ENCODE measurements around the gene PRM3.

PRM3 gene

DNA sequence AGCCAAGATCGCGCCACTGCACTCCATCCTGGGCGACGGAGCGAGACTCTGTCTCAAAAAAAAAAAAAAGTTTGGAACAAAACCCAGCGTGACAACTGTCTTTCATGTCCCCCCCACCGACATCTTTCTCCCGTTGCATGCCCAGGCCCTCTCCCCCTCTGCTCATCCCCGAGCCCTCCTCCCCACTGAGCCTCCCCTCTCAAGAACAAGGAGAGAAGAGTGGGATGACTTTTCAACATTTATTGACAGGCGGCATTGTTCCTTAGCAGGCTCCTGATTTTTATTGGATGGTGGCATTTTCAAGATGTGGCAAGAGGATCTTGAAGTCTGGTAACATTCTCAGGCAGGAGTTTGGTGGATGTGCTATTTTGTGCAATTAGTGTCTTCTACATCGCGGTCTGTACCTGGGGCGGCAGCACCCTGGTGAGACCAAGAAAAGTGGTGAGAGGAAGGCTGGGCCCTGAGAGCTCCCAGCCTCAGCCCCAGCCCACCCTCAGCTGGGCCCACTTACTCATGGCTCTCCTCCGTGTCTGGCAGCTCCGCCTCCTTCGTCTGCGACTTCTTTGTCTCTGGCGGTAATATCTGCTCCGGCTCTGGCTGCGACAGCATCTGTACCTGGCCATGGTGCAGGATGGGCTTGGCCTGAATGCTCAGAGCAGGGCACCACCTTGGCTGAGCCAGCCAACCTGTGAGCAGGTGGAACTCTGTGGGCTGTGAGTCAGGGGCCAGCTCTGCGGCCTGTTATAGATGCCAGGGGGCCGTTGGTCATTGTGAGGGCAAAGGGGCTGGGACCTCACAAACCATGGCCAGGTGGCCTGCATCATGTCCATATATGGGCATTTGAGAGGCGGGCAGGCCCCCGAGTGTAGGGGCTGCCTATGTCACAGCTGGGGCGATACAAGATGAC lies 7.4 kb upstream of the PRM3 start, which contains the start of gene PRM1:
PRM1 (minus strand) TSS at position 715 of the 907 bp plus-strand sequence; CDS start at position 623, 92 bp downstream.
- no peak for DNase-seq

DNA sequence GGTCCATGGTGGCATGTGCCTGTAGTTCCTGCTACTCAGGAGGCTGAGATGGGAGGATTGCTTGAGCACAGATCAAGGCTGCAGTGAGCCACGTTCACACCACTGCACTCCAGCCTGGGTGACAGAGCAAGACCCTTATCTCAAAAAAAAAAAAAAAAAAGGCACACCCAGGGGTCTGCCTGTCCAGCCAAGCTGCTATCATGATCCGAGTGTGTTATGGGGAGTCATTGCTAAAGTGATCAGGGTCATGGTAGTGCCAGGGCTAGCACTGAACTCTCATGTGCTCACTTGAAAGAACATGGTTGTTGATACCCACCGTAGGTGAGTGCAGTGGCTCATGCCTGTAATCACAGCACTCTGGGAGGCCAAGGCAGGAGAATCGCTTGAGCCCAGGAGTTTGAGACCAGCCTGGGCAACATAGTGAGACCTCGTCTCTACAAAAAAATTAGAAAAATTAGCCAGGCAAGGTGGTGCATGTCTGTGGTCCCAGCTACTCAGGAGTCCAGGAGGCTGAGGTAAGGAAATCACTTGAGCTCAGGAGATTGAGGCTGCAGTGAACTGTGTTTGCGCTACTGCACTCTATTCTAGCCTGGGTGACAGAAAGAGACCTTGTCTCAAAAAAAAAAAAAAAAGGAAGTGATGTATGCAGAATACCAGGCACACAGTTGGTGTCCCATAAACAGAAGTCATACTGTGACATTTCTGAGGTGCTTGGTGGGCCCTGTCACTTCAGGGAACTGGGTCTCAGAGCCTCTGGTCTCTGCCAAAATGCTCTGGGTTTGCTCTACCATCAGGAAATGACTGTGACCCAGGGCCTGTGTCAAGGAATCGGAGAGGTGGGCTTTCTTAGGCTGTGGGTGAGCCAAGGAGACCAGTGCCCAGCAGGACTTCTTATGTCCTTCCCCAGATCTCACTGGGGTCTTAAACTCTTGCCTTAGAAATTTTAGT lies 5.5 kb upstream of the PRM3 start:
- no peak for DNase-seq

DNA sequence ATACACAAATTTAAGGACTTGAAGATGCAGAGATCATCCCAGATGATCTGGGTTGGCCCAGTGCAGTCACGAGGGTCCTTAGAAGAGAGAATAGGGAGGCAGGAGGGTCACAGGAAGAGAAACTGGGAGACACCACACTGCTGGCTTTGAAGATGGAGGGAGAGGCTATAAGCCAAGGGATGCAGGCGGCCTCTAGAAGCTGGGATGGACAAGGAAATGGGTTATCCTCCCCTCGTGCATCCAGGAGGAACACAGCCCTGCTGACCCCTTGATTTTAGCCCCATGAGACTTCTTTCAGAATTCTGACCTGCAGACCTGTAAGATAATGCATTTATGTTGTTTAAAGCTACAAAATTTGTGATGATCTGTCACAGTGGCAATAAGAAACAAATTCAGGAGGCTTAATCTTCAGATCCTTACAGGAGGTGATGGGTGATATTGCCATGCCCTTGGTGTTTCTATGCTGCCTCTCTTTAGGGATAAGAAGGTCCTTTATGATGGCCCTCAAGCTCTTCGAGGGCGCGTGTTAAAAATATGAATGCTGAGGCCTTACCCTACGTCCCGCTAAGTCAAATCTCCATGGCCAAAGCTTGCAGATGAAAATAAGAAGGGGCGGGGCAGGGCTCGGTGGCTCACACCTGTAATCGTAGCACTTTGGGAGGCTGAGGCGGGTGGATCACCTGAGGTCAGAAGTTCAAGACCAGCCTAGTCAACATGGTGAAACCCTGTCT lies 4.3 kb upstream of the PRM3 start:
- DNase-seq: no peak

DNA sequence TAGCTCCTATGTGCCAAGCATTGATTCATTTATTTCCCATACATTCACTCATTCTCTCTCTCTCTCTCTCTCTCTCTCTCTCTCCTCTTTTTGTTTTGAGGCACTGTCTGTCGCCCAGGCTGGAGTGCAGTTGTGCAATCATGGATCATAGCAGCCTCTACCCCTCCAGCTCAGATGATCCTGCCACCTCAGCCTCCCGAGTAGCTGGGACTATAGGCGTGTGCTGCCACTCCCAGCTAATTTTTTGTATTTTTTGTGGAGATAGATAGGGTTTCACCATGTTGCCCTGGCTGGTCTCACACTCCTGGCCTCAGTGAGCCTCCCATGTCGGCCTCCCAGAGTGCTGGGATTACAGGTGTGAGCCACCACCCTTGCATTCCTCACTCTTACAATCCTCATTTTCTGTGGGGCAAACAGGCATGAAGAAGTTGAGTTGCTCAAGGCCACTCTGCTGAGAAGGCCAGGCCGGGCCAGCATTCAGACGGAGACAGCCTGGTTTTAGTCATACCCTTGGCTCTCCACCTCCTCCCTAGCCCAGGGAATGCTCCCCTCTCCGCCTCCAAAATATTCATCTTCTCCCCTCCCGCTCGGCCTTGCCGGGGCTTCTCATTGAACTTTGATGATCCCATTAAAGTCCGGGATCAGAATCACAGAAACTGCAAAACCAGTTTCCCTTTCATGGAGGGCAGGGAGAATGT lies 3.6 kb upstream of the PRM3 start:
- no peak for DNase-seq

DNA sequence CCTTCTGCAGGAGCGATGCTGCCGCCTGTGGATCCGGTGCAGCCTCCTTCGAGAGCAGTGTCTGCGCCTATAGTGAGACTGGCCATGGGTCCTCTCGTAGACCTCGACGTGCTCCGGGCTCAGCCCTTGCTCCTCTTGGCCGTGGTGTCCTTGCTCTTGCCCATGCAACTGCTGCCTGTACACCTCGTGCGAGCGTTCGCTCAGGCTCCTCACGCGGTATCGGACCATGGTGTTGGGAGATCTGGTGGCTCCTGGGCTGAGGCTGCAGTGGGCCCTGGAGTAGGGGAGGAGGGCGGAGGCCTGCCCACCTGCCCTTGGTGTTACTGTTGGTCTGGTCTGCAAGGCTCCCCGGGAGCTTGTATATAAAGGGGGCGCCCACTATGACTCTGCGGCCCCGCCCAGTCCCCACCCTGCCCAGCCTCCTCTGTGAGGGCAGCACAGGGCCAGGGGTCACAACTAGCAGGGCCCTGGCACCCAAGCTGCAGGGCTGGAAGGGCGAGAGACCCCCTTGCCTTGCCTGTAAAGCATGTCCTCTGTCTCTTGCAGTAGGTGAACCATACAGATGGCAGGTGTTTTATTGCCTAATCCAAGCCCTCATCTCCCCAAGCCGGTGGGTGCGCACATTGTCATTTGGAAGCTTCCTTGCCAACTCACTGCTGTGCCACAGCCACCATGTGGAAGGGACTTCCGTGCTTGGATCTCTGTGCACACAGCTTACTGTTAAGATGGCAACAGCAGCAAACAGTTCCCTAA lies 2.9 kb upstream of the PRM3 start, which contains the start of gene PRM2:
PRM2 (minus strand) TSS at position 338 of the 753 bp plus-strand sequence; CDS start at position 228, 110 bp downstream.
- DNase-seq: no peak

DNA sequence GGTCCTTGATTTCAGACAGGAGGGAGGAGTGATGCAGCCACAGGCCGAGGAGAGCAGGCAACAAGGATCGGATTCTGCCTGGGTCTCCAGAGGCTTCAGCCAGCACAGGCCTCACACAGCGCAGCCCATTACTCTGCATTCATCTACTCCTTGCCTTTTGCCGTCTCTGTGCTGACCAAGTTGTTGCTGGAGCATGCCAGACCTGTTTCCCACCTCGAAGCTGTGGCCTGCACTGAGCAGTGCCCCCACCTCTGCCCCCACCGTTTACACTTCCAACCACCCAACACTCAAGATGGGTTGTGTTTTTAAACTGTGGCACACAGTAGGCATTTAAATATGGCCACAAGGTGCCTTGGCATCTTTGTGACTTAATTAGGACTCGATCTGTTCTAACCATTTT lies 1.5 kb upstream of the PRM3 start:
- DNase-seq: no peak

DNA sequence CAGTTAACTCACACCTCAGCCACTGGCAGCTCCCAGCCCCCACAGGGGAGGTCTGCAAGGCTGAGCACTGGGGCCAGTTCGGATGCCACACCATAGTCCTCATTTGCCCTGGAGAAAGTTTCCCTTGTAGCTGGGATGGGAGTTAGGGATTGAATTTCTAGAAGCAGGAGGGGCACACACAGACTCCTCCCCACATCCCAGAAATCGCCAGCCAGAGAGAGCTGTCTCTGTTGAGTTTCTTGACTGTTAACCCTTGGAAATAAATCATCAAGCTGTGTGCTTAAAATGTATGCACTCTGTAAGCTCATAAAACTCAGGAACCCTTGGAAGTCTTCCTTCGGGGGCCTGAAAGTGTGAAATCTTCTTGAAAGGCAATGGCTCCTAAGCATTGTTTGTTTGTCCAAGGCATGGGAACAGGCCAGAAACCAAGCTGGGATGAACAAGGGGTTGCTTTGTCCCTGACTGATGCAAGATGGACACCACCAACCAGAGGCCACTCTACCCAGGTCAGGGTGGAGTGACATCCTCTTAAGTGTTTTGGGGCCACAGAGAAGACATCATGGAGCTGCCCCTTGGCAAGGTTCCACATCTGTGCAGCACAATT lies 394 bp upstream of the PRM3 start:
- DNase-seq: no peak

DNA sequence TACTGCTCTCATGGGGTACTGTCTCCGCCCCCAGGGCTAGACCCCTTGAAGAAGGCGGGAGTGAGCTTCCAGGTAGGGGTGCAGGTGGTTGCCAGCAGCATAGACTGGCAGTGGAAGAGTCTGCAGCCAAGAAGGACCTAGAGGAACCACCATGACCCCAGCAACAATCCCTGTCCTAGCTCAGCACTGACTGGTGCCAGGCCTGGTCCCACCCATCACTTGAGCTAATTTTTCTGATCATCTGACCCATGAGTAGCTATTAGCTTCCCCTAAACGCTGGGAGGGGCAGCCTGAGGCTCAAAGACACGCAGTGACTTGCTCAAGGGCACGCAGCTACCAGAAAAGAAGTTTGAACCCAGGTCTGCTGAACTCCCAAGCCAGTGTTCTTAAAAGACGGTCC lies 945 bp downstream of the PRM3 start:
- no peak for DNase-seq

DNA sequence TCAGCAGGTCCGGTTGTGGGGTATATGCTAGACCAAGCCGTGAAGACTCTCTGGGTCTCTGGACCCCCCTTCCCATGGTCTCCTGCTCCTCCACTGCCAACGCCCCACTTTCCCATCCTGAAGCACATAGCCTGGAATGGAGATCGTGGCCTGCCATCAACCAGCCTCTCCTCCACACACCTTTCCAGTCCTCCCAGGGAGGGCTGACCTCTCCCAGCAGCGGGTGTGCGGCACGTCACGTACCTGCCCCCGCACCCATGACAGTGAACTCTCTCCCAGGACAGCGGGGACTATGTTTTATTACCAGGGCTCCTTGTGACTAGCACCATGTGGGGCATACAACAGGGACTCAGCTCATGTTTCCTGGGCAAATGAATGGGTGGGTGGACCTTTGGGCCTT lies 1.8 kb downstream of the PRM3 start:
- no peak for DNase-seq

DNA sequence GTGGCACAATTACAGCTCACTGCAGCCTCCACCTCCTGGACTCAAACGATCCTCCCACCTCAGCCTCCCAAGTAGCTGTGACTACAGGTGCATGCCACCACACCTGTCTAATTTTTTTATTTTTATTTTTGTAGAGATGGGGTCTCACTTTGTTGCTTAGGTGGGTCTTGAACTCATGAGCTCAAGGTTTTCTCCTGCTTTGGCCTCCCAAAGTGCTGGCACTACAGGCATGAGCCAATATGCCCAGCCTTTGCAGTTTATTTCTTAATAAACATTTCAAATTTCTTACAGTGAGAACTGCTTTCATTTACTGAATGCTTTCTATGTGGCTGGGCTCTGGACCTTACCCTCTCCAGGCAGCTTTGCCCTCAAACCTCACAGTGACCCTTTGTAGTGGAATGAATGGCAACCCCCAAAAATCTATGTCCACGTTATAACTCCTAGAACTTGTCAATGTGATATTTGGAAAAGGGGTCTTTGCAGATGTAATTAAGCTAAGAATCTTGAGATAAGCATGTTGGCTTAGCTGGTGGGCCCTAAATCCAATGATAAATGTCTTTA lies 2.7 kb downstream of the PRM3 start:
- DNase-seq: no peak

DNA sequence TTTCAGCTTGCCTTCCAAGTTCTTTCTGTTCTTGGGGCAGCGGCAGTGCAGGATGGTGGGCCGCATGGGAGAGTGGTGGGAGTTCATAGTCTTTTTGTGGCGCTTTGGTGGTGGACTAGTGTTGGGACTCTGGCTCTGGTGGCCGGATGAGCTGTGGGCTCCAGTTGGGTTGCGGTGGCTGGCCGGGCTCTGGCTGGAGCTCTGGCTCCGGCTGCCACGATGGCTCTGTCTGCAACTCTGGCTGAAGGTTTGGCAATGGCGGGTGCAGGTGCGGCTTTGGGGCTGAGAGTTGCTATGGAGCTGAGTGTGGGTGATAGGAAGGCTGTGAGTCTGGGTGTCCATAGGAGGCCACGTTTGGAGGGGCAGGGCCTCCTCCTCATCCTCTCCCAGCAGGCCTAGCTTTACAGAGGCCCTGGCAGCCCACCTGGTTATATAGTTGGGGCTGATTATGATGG lies 4.5 kb downstream of the PRM3 start, which contains the start of gene TNP2:
TNP2 (minus strand) TSS at position 405 of the 455 bp plus-strand sequence; CDS start at position 342, 63 bp downstream.
- no peak for DNase-seq

DNA sequence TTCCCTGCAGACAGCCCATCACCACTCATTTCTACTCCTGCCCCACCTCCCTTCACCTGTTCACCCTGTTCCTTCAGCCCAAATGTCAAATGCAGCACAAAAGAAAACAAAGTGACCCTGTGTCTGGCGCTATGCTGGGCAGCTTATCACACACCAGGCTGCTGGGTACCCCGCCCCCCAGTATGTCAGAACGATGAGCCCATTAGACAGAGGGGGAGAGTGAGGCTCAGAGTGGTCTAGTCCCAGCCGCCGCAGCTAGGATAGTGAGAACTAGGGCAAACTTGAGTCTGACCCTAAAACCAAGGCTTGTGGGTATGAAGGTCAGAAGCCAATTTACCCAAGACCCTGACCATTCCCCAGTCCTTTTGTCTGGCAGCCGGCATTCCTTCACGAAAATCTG lies 8.3 kb downstream of the PRM3 start:
- DNase-seq: no peak

DNA sequence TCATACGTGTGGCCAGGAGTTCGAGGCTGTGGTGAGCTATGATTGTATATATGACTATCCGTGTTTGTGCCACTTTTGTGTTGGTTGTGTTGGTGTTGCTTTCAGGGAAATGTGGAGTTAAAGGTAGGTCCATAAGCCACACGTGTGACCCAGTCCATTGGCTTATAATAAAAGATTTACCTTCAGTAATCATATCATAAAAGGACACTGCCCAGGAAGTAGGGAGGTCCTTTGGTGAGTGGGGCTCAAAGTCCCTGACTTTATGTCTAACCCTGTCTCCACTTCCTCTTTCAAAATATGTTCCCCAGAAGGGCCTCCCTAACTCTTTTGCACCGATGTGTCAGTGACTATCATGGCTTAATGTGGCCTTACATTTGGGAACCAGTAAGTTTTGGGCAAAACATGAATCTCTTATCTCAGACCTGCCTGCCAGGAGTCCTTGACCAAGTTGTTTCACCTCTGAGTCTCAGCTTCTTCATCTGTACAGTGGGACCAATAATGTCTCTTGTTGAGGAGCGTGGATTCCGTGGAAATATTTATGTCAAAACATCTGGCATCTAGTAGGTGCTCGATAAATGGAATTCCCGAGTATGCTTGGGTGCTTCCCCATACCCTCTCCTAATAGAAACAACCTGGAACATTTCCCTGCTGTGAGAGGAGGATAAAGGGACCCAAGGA lies 9.1 kb downstream of the PRM3 start:
- DNase-seq: no peak

DNA sequence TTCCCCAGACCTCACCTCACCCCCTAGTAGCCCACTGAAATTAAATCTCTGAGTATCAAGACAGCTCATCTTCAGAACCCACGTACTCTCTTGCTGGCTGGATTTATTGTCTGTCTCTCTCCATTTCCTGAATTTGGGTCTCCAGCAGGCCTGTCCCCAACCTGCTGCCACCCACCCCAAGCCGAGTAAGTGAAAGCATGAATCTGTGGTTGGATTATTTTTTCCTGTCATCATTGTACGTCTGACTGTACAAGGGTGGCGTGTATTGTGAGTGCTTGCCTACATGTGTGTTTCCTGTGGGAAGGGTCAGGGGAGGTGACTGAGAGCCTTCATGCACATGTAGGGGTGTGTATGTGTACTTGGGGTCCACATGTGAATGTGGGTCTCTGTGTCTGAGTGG lies 9.7 kb downstream of the PRM3 start:
- no peak for DNase-seq

DNA sequence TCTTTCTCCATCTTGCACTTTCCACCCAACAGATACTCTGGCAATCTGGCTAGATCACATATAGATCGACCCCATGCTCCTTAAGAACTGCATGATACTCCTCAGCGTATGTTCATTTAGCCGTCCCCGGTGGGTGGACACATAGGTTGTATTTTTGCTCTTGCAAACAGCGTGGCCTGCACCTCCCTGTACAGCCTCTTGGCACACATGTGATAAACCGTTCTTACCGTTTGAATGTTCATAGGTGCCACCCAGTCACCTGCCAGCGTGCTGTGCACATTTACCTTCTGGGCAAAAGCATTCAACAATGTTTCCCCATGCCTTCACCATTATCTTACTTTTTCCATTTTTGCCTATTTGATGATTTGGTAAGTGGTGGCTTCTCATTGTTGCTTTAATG lies 10.5 kb downstream of the PRM3 start:
- DNase-seq: no peak

DNA sequence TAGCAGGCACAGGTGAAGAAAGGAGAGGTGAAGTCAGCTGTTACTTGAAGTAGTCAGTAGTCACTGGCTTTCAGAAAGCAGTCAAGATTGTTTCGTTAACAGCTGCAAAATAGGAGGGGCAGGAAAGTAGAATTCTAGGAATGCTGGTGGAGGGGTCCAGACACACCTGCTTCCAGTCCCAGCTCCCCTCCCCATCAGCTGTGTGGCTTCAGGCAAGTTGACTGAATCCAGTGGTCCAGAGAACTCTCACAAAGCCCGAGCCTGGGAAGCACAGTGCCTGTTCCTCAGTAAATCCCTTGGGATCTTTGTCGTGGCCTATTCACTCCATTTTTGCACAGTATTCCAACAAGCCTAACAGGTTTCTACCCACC lies 12.8 kb downstream of the PRM3 start:
- no peak for DNase-seq

DNA sequence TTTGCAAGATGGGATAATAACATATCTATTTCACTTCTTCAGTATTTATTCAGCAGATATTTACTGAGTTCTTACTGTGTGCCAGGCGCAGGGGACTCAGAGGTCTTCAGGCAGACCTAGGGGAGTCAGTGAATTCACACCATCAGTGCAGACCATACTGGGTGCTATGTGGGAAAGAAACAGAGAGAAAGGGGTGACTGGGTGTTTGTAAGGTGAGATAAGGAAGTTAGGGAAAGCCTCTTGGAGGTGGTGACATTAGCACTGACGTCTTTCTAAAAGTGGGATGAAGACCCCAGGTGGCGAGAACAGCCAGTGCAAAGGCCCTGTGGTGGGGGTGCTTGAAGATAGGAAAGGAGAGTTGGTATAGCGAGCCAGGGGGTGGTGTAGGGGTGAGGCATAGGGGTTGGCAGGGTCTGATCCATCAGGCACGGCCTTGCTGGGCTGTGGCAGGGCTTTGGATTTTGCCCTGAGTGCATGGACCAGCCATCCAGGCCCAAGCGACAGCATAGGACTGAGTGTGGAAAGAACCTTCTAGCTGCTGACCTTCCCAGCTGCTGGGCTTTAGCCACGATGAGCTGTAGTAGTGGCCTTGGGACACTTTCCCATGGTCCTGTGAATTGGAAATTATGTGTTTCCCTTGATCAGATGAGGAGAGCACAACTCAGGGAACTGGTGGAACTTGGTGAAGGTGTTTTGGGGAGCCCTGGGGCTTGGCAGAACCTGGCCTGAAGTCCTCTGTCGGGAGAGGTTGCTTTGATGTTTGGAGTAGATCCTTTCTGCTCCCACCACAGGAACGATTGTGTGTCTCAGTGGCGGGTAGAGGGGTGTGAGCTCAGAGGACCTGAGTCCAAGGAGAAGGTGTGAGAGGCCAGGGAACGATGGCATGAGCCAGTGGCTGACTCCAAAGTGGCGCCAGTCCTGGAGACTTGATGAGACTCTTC lies 13.5 kb downstream of the PRM3 start:
- no peak for DNase-seq

Data from NCI-H774 (cell line).